ENCODE measurements around the gene ZNF526.

GRCh38 chr19:42176990-42177685, 43.0 kb upstream of the ZNF526 start:
- TF ChIP-seq, protein P1, sequence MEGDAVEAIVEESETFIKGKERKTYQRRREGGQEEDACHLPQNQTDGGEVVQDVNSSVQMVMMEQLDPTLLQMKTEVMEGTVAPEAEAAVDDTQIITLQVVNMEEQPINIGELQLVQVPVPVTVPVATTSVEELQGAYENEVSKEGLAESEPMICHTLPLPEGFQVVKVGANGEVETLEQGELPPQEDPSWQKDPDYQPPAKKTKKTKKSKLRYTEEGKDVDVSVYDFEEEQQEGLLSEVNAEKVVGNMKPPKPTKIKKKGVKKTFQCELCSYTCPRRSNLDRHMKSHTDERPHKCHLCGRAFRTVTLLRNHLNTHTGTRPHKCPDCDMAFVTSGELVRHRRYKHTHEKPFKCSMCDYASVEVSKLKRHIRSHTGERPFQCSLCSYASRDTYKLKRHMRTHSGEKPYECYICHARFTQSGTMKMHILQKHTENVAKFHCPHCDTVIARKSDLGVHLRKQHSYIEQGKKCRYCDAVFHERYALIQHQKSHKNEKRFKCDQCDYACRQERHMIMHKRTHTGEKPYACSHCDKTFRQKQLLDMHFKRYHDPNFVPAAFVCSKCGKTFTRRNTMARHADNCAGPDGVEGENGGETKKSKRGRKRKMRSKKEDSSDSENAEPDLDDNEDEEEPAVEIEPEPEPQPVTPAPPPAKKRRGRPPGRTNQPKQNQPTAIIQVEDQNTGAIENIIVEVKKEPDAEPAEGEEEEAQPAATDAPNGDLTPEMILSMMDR (IDR thresholded peaks at IDR 0.05) = peak in 3 of 6 experiments; percentile 22 to 45 (median 36)
- TF ChIP-seq POLR2A (IDR thresholded peaks at IDR 0.05) = no peak

All from esophagus squamous epithelium (tissue), 4 donors.